Stimulated activated CD8-positive, alpha-beta memory T cell treated with anti-CD3 and anti-CD28 coated beads, Interleukin-4, amount 100 ng/mL, for 24 hours (primary cell): ENCODE data around the gene MFAP3.
"Not testable (repeated sequence)": the region's sequence is repeated elsewhere in the genome, so short reads cannot be mapped to it uniquely, and the experiment has no call there.

Source experiments
- DNase-seq: peaks from one replicate; pipeline ENCODE4 v3.0.0-alpha.2; 2020; ENCODE audit warnings: low read depth

Gene MFAP3

GRCh38 chr5:154053468-154053867, 14.7 kb downstream of the MFAP3 start:
- no peak for DNase-seq

GRCh38 chr5:154055201-154055600, 16.4 kb downstream of the MFAP3 start:
- no peak for DNase-seq

- DNase-seq: no peak
Measured at GRCh38 chr5:154058055-154059038, 19.6 kb downstream of the MFAP3 start.

- no peak for DNase-seq
Measured at GRCh38 chr5:154059039-154059430, 20.3 kb downstream of the MFAP3 start.

GRCh38 chr5:154059583-154059982, 20.8 kb downstream of the MFAP3 start:
- DNase-seq: no peak

- DNase-seq: no peak
Measured at GRCh38 chr5:154060606-154061005, 21.8 kb downstream of the MFAP3 start.

GRCh38 chr5:154063372-154063771, 24.6 kb downstream of the MFAP3 start:
- DNase-seq: no peak

- no peak for DNase-seq
Measured at GRCh38 chr5:154065971-154066370, 27.2 kb downstream of the MFAP3 start.

- DNase-seq: not testable (repeated sequence)
Measured at GRCh38 chr5:154069854-154070253, 31.1 kb downstream of the MFAP3 start.

- no peak for DNase-seq
Measured at GRCh38 chr5:154071799-154072413, 33.1 kb downstream of the MFAP3 start.

GRCh38 chr5:154072414-154073171, 33.8 kb downstream of the MFAP3 start:
- peak; percentile 73 for DNase-seq

GRCh38 chr5:154076240-154076922, 37.6 kb downstream of the MFAP3 start:
- DNase-seq: no peak

GRCh38 chr5:154077696-154078095, 38.9 kb downstream of the MFAP3 start:
- DNase-seq: no peak

GRCh38 chr5:154078272-154078671, 39.5 kb downstream of the MFAP3 start:
- no peak for DNase-seq

GRCh38 chr5:154081246-154081645, 42.5 kb downstream of the MFAP3 start:
- no peak for DNase-seq

- DNase-seq: no peak
Measured at GRCh38 chr5:154084062-154084639, 45.4 kb downstream of the MFAP3 start.

- no peak for DNase-seq
Measured at GRCh38 chr5:154086146-154086545, 47.4 kb downstream of the MFAP3 start.

GRCh38 chr5:154086641-154087040, 47.9 kb downstream of the MFAP3 start:
- no peak for DNase-seq

- no peak for DNase-seq
Measured at GRCh38 chr5:154087260-154087659, 48.5 kb downstream of the MFAP3 start.

GRCh38 chr5:154088801-154089200, 50.0 kb downstream of the MFAP3 start:
- DNase-seq: no peak

- no peak for DNase-seq
Measured at GRCh38 chr5:154090656-154091055, 51.9 kb downstream of the MFAP3 start.
